Neural cell (in vitro differentiated cells): ENCODE data around the gene SLC12A3. TPM values are rescaled to one million over a fixed set of nuclear protein-coding genes. Genes with fewer than 3 reads are reported as not detected.

ENCODE experiments used
- H2AFZ ChIP-seq: fragments of 200-600, 300-800 bp; sonication (generic), shearing (Covaris generic); 2 replicates; pipeline ENCODE4 v1.6.0; 2014; ENCODE audit warnings: low read depth, mild to moderate bottlenecking, antibody characterized with exemption, low read length, moderate library complexity
- H3F3A ChIP-seq: fragments of 200-600 bp; shearing (Covaris generic); 2 replicates; pipeline ENCODE4 v1.6.1; 2016; ENCODE audit warnings: mild to moderate bottlenecking, moderate library complexity, mixed read lengths, antibody characterized with exemption, low read length; ENCODE audit not compliant: insufficient read depth, poor library complexity, severe bottlenecking
- H3K27ac ChIP-seq: fragments of 200-600, 300-800 bp; sonication (generic), shearing (Covaris generic); 2 replicates; pipeline ENCODE4 v1.5.1; 2014; ENCODE audit warnings: mild to moderate bottlenecking, low read length, moderate library complexity
- H3K27me3 ChIP-seq: fragments of 300-800, 200-600 bp; sonication (generic), shearing (Covaris generic); 2 replicates; pipeline ENCODE4 v1.6.0; 2014; ENCODE audit warnings: mild to moderate bottlenecking, low read depth, low read length, moderate library complexity; ENCODE audit not compliant: insufficient read depth
- H3K36me3 ChIP-seq: fragments of 300-800, 200-600 bp; sonication (generic), shearing (Covaris generic); 2 replicates; pipeline ENCODE4 v1.5.1; 2014; ENCODE audit warnings: mild to moderate bottlenecking, antibody characterized with exemption, low read length, moderate library complexity; ENCODE audit not compliant: insufficient read depth
- H3K4me2 ChIP-seq: fragments of 300-800, 200-600 bp; sonication (generic), shearing (Covaris generic); 2 replicates; pipeline ENCODE4 v1.6.0; 2014; ENCODE audit warnings: mild to moderate bottlenecking, low read length
- H3K4me3 ChIP-seq: fragments of 300-800, 200-600 bp; sonication (generic), shearing (Covaris generic); 2 replicates; pipeline ENCODE4 v1.5.1; 2014; ENCODE audit warnings: mild to moderate bottlenecking, low read length, moderate library complexity
- H3K79me2 ChIP-seq: fragments of 200-600 bp; shearing (Covaris generic); replicated peaks from 2 replicates; pipeline ENCODE4 v1.6.0; 2014; ENCODE audit warnings: mild to moderate bottlenecking, low read length, moderate library complexity; ENCODE audit not compliant: insufficient read depth
- H3K9ac ChIP-seq: fragments of 300-800, 200-600 bp; sonication (generic), shearing (Covaris generic); 2 replicates; pipeline ENCODE4 v1.6.1; 2016; ENCODE audit warnings: mild to moderate bottlenecking, low read length, mixed read lengths
- H3K9me2 ChIP-seq: fragments of 200-600 bp; shearing (Covaris generic); 2 replicates; pipeline ENCODE4 v1.6.1; 2016; ENCODE audit warnings: mild to moderate bottlenecking, low read length, mixed read lengths; ENCODE audit not compliant: insufficient read depth
- H3K9me3 ChIP-seq: fragments of 200-600, 300-800 bp; sonication (generic), shearing (Covaris generic); 2 replicates; pipeline ENCODE4 v1.6.1; 2016; ENCODE audit warnings: mild to moderate bottlenecking, mixed run types, low read length, moderate library complexity, mixed read lengths
- H4K20me1 ChIP-seq: fragments of 200-600 bp; shearing (Covaris generic); 2 replicates; pipeline ENCODE4 v1.6.1; 2016; ENCODE audit warnings: mild to moderate bottlenecking, mixed run types; ENCODE audit not compliant: insufficient read depth
- CTCF ChIP-seq: fragments of 450-650 bp; IDR thresholded peaks from 2 replicates; pipeline ENCODE4 v1.5.1; 2014; ENCODE audit warnings: antibody characterized with exemption, mild to moderate bottlenecking, moderate library complexity; ENCODE audit not compliant: poor library complexity, severe bottlenecking
- EP300 ChIP-seq: fragments of 450-650 bp; conservative IDR thresholded peaks from 2 replicates; pipeline ENCODE4 v1.6.1; 2014; ENCODE audit warnings: antibody characterized with exemption, mild to moderate bottlenecking, moderate library complexity; ENCODE audit not compliant: poor library complexity, severe bottlenecking
- EZH2 ChIP-seq: fragments of 200-600, 300-800 bp; shearing (Covaris generic), sonication (generic); IDR thresholded peaks from 2 replicates; pipeline ENCODE4 v1.6.1; 2014; ENCODE audit warnings: antibody characterized with exemption, low read length, borderline replicate concordance, mild to moderate bottlenecking; ENCODE audit not compliant: insufficient read depth, poor library complexity, severe bottlenecking
- MXI1 ChIP-seq: fragments of 450-650 bp; conservative IDR thresholded peaks from 2 replicates; pipeline ENCODE4 v1.6.1; 2014; ENCODE audit warnings: antibody characterized with exemption, mild to moderate bottlenecking; ENCODE audit not compliant: poor library complexity, severe bottlenecking
- POLR2AphosphoS5 ChIP-seq: IDR thresholded peaks from 2 replicates; pipeline ENCODE4 v1.6.1; 2012
- RAD21 ChIP-seq: fragments of 450-650 bp; conservative IDR thresholded peaks from 2 replicates; pipeline ENCODE4 v1.6.1; 2014; ENCODE audit warnings: antibody characterized with exemption, mild to moderate bottlenecking, moderate library complexity
- REST ChIP-seq: IDR thresholded peaks from 2 replicates; pipeline ENCODE4 v1.6.1; 2012; ENCODE audit warnings: borderline replicate concordance
- SMC3 ChIP-seq: fragments of 450-650 bp; conservative IDR thresholded peaks from 2 replicates; pipeline ENCODE4 v1.6.1; 2014; ENCODE audit warnings: antibody characterized with exemption, mild to moderate bottlenecking, moderate library complexity; ENCODE audit not compliant: poor library complexity
- TAF1 ChIP-seq: IDR thresholded peaks from 2 replicates; pipeline ENCODE4 v1.6.1; 2012; ENCODE audit warnings: low read depth
- polyA plus RNA-seq: library from polyadenylated mRNA; depleted of rRNA; stranded (reverse); fragments of >200 nt; gene quantifications from 2 replicates; pipeline ENCODE4 v1.2.3, GENCODE V29; 2014

The SLC12A3 gene
- polyA plus RNA-seq, 1 donor from 2014 or later: 0.09 TPM

GRCh38 chr16:56851671-56852400, 13.2 kb upstream of the SLC12A3 start:
- Histone ChIP-seq H3K27me3 (no peaks in the 10 kb centered on the region), H4K20me1 (no peaks in the 10 kb centered on the region), H3K9ac (no peak overlapping the region), H3K27ac (no peak overlapping the region), H3F3A (no peaks in the 10 kb centered on the region), H3K36me3 (peaks cover 9% of the 10 kb centered on the region), H2AFZ (no peak overlapping the region), H3K9me2 (no peaks in the 10 kb centered on the region), H3K4me3 (no peak overlapping the region), H3K4me2 (no peak overlapping the region), H3K79me2 (no peaks in the 10 kb centered on the region), H3K9me3 (no peaks in the 10 kb centered on the region)
- TF ChIP-seq RAD21: no peak
- TF ChIP-seq MXI1: no peak
- no peak for TF ChIP-seq EZH2
- TF ChIP-seq TAF1: no peak
- TF ChIP-seq CTCF: no peak
- no peak for TF ChIP-seq POLR2AphosphoS5
- TF ChIP-seq EP300: no peak
- TF ChIP-seq SMC3: no peak
- TF ChIP-seq REST: no peak

GRCh38 chr16:56852401-56852730, 12.6 kb upstream of the SLC12A3 start:
- TF ChIP-seq EP300 (no peak), POLR2AphosphoS5 (no peak), EZH2 (no peak), RAD21 (no peak), MXI1 (no peak), SMC3 (no peak), REST (no peak), CTCF (no peak), TAF1 (no peak)
- peaks cover 9% of the 10 kb centered on the region for H3K36me3 ChIP-seq
- H3K4me2 ChIP-seq: no peak overlapping the region
- no peaks in the 10 kb centered on the region for H3F3A ChIP-seq
- no peaks in the 10 kb centered on the region for H3K79me2 ChIP-seq
- H3K27me3 ChIP-seq: no peaks in the 10 kb centered on the region
- H3K9me2 ChIP-seq: no peaks in the 10 kb centered on the region
- no peaks in the 10 kb centered on the region for H3K9me3 ChIP-seq
- H3K9ac ChIP-seq: no peak overlapping the region
- H4K20me1 ChIP-seq: no peaks in the 10 kb centered on the region
- no peak overlapping the region for H3K27ac ChIP-seq
- H2AFZ ChIP-seq: no peak overlapping the region
- H3K4me3 ChIP-seq: no peak overlapping the region
